Mesenchymal stem cell (in vitro differentiated cells and primary cell): ENCODE data around the gene PHACTR2.
"Not testable (repeated sequence)": the region's sequence is repeated elsewhere in the genome, so short reads cannot be mapped to it uniquely, and the experiment has no call there.

Source experiments
- DNase-seq: peaks from one replicate; pipeline ENCODE4 v3.0.0-alpha.2; 2013
- H2AFZ ChIP-seq: one replicate; pipeline ENCODE4 v1.6.1; 2013; ENCODE audit warnings: low read depth, mild to moderate bottlenecking, control low read depth, inconsistent platforms, low read length, moderate library complexity
- H2AK5ac ChIP-seq: 2 replicates; pipeline ENCODE4 v1.6.1; 2013; ENCODE audit warnings: low read length, moderate library complexity, mild to moderate bottlenecking, inconsistent platforms; ENCODE audit not compliant: severe bottlenecking
- H2BK120ac ChIP-seq: one replicate; pipeline ENCODE4 v1.6.1; 2013; ENCODE audit warnings: low read depth, mild to moderate bottlenecking, inconsistent platforms, low read length, moderate library complexity
- H2BK12ac ChIP-seq, 2 experiments: one replicate each; pipeline ENCODE4 v1.6.1; 2013; ENCODE audit warnings: inconsistent platforms in 2 of 2, low read length in 2 of 2, mild to moderate bottlenecking in 2 of 2, moderate library complexity in 2 of 2, control low read depth in 1 of 2
- H2BK15ac ChIP-seq: one replicate; pipeline ENCODE4 v1.6.1; 2013; ENCODE audit warnings: mild to moderate bottlenecking, low read depth, inconsistent platforms; ENCODE audit not compliant: poor library complexity, severe bottlenecking
- H2BK5ac ChIP-seq: 2 replicates; pipeline ENCODE4 v1.6.1; 2013; ENCODE audit warnings: low read depth, mild to moderate bottlenecking, low read length, control low read depth, inconsistent platforms; ENCODE audit not compliant: poor library complexity, severe bottlenecking
- H3K14ac ChIP-seq, 2 experiments: one replicate each; pipeline ENCODE4 v1.6.1; 2013; ENCODE audit warnings: inconsistent platforms in 2 of 2, low read length in 2 of 2, control low read depth in 1 of 2, mild to moderate bottlenecking in 1 of 2, moderate library complexity in 1 of 2
- H3K18ac ChIP-seq, 2 experiments: one replicate each; pipeline ENCODE4 v1.6.1; 2013; ENCODE audit warnings: inconsistent platforms in 2 of 2, low read length in 2 of 2, control low read depth in 1 of 2, low read depth in 1 of 2, mild to moderate bottlenecking in 1 of 2
- H3K23ac ChIP-seq, 2 experiments: one replicate each; pipeline ENCODE4 v1.6.1; 2013; ENCODE audit warnings: inconsistent platforms in 2 of 2, low read length in 2 of 2, mild to moderate bottlenecking in 2 of 2, moderate library complexity in 2 of 2, control low read depth in 1 of 2
- H3K27ac ChIP-seq: 2 replicates; pipeline ENCODE4 v1.5.1; 2013; ENCODE audit warnings: mild to moderate bottlenecking, moderate library complexity, low read length, control low read depth, inconsistent platforms; ENCODE audit not compliant: poor library complexity, severe bottlenecking
- H3K27me3 ChIP-seq, 2 experiments: 2 replicates each; pipeline versions ENCODE4 v1.6.1 to v1.7.0; 2013; ENCODE audit warnings: low read length in 2 of 2, mild to moderate bottlenecking in 2 of 2, moderate library complexity in 2 of 2, control low read depth in 1 of 2, inconsistent platforms in 1 of 2; ENCODE audit not compliant: control insufficient read depth in 1 of 2, insufficient read depth in 1 of 2
- H3K36me3 ChIP-seq, 2 experiments: 2 replicates each; pipeline versions ENCODE4 v1.6.1 to v1.7.0; 2013; ENCODE audit warnings: low read length in 2 of 2, control low read depth in 1 of 2, inconsistent platforms in 1 of 2, low read depth in 1 of 2, mild to moderate bottlenecking in 1 of 2; ENCODE audit not compliant: insufficient read depth in 2 of 2, control insufficient read depth in 1 of 2
- H3K4ac ChIP-seq, 2 experiments: one replicate each; pipeline ENCODE4 v1.6.1; 2013; ENCODE audit warnings: inconsistent platforms in 2 of 2, low read length in 2 of 2, mild to moderate bottlenecking in 2 of 2, moderate library complexity in 2 of 2, control low read depth in 1 of 2, low read depth in 1 of 2
- H3K4me1 ChIP-seq: 2 replicates; pipeline ENCODE4 v1.6.1; 2013; ENCODE audit warnings: low read depth, low read length, control low read depth; ENCODE audit not compliant: control insufficient read depth, insufficient read depth
- H3K4me2 ChIP-seq: 2 replicates; pipeline ENCODE4 v1.6.1; 2013; ENCODE audit warnings: low read length, mild to moderate bottlenecking, inconsistent platforms; ENCODE audit not compliant: poor library complexity, severe bottlenecking
- H3K4me3 ChIP-seq, 2 experiments: 2 replicates each; pipeline versions ENCODE4 v1.5.1 to v1.7.0; 2013; ENCODE audit warnings: low read length in 2 of 2, mild to moderate bottlenecking in 2 of 2, control low read depth in 1 of 2, low read depth in 1 of 2; ENCODE audit not compliant: insufficient read depth in 1 of 2
- H3K79me1 ChIP-seq: replicated peaks from 2 replicates; pipeline ENCODE4 v1.6.1; 2013; ENCODE audit warnings: mild to moderate bottlenecking, control low read depth, low read length, inconsistent platforms; ENCODE audit not compliant: poor library complexity, severe bottlenecking
- H3K9ac ChIP-seq: 2 replicates; pipeline ENCODE4 v1.7.0; 2013; ENCODE audit warnings: mild to moderate bottlenecking, low read length, moderate library complexity
- H3K9me3 ChIP-seq: 2 replicates; pipeline ENCODE4 v1.7.0; 2013; ENCODE audit warnings: mild to moderate bottlenecking, low read length; ENCODE audit not compliant: control insufficient read depth
- H4K8ac ChIP-seq: one replicate; pipeline ENCODE4 v1.6.1; 2013; ENCODE audit warnings: inconsistent platforms, mild to moderate bottlenecking, low read length, moderate library complexity
- H4K91ac ChIP-seq: one replicate; pipeline ENCODE4 v1.6.1; 2013; ENCODE audit warnings: mild to moderate bottlenecking, low read length, inconsistent platforms
- WGBS: methylation state at CpG from one replicate; pipeline ENCODE4 v1.1.7; 2013; ENCODE audit warnings: mixed read lengths; 5-methylcytosine and 5-hydroxymethylcytosine counted together

The PHACTR2 gene

DNA sequence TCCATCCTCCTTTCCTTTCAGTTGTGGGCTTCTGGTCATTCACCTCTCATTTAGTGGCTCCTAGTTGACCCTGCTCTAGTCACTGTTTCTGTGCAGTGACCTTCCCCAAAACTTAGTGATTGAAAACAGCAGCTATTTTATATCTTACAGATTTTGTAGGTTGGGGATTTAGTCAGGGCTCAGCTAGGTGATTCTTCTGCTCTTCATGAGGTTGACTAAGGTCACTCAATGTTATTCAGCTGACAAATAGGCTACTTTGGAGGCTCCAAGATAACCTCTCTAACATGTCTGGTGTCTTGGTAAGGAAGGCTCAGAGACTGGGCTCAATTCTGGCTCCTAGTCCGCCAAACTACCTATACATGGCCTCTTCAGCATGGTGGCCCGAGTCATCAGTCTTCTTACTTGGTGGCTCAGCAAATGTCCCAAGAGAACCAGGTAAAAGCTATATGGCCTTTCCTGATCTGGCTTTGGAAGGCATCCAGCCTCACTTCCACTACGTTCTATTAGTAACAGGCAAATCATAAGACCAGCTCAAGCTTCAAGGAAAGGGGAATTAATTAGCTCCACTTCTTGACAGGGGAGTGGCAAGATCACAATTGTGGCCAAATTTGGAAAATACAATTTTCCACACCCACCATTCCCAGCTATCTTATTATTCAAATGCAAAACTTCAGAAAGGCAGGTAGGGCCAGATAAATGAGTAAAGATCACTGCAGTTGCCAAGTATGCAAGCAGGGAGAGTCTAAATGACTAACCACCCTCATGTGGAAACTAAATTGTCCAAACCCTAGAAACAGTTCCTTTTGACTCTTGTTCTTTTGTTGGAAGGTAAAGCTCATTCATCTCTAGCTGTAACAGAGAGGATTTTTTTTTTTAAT lies 114.9 kb downstream of the PHACTR2 start:
- Histone ChIP-seq H3K4me2 (no peak overlapping the region), H3K14ac (no peak overlapping the region), H3K4ac (no peak overlapping the region), H2BK5ac (no peak overlapping the region), H2BK120ac (no peak overlapping the region), H2BK12ac (no peak overlapping the region), H3K79me1 (peaks cover 4% of the 10 kb centered on the region), H3K4me1 (no peaks in the 10 kb centered on the region), H3K36me3 (peaks cover 3 to 56% of the 10 kb centered on the region in 2 experiments), H3K27ac (no peak overlapping the region), H4K91ac (no peak overlapping the region), H2BK15ac (no peak overlapping the region), H3K27me3 (no peaks in the 10 kb centered on the region), H3K4me3 (no peak overlapping the region), H3K9ac (no peak overlapping the region), H3K9me3 (peaks cover 10% of the 10 kb centered on the region), H2AK5ac (no peak overlapping the region), H2AFZ (no peak overlapping the region), H3K23ac (no peak overlapping the region), H3K18ac (no peak overlapping the region), H4K8ac (no peak overlapping the region)
- DNase-seq = no peak
- 100% methylated on average over 3 of the region's 3 CpGs for WGBS

DNA sequence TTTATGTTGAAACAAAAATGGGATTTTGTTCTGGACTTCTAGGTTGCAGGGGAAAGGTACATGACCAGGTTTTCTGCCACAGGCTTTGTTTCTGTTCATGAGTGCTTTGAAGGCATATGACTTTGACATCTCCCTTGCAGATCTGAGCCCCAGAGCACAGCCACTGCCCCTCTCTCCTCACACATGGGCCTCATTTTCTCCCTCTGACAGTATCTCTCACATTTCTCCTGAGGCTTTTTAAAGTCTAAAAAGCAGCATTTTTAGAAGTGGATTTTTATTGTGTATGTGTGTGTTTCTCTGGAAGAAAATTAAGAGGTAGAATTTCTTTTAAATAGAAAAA lies 115.5 kb downstream of the PHACTR2 start:
- Histone ChIP-seq H2BK120ac (no peak overlapping the region), H3K36me3 (peaks cover 3 to 58% of the 10 kb centered on the region in 2 experiments), H3K79me1 (peaks cover 5% of the 10 kb centered on the region), H3K4me2 (no peak overlapping the region), H3K4me3 (no peak overlapping the region), H2AK5ac (no peak overlapping the region), H4K91ac (no peak overlapping the region), H3K23ac (no peak overlapping the region), H3K27me3 (no peaks in the 10 kb centered on the region), H3K27ac (no peak overlapping the region), H2BK5ac (no peak overlapping the region), H3K9me3 (peaks cover 10% of the 10 kb centered on the region), H2BK12ac (no peak overlapping the region), H2BK15ac (no peak overlapping the region), H3K14ac (no peak overlapping the region), H3K4me1 (no peaks in the 10 kb centered on the region), H3K18ac (no peak overlapping the region), H3K4ac (no peak overlapping the region), H3K9ac (no peak overlapping the region), H2AFZ (no peak overlapping the region), H4K8ac (no peak overlapping the region)
- DNase-seq = no peak

DNA sequence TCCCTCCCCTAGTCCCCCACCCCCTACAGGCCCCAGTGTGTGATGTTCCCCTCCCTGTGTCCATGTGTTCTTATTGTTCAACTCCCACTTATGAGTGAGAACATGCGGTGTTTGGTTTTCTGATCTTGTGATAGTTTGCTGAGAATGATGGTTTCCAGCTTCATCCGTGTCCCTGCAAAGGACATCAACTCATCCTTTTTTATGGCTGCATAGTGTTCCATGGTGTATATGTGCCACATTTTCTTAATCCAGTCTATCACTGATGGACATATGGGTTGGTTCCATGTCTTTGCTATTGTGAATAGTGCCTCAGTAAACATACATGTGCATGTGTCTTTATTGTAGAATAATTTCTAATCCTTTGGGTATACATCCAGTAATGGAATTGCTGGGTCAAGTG lies 118.8 kb downstream of the PHACTR2 start:
- not testable (repeated sequence) for H3K27ac ChIP-seq
- 100% methylated on average over 2 of the region's 2 CpGs for WGBS

DNA sequence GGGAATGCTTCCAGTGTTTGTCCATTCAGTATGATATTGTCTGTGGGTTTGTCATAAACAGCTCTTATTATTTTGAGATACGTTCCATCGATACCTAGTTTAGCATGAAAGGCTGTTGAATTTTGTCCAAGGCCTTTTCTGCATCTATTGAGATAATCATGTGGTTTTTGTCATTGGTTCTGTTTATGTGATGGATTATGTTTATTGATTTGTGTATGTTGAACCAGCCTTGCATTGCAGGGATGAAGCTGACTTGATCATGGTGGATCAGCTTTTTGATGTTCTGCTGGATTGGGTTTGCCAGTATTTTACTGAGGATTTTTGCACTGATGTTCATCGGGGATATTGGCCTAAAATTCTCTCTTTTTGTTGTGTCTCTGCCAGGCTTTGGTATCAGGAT lies 120.7 kb downstream of the PHACTR2 start:
- not testable (repeated sequence) for H2AFZ ChIP-seq, H3K23ac ChIP-seq, H3K9me3 ChIP-seq, H3K27me3 ChIP-seq, H3K4me1 ChIP-seq, H3K18ac ChIP-seq, H2AK5ac ChIP-seq, H3K27ac ChIP-seq, H4K8ac ChIP-seq, H3K4ac ChIP-seq, H3K14ac ChIP-seq, H2BK120ac ChIP-seq, H3K79me1 ChIP-seq, H2BK5ac ChIP-seq, H2BK12ac ChIP-seq, H3K4me2 ChIP-seq, H3K9ac ChIP-seq, DNase-seq, H3K4me3 ChIP-seq, H2BK15ac ChIP-seq, H4K91ac ChIP-seq
- 98% methylated on average over 3 of the region's 3 CpGs for WGBS
- H3K36me3 ChIP-seq = peaks cover 3 to 19% of the 10 kb centered on the region in 2 experiments

More for the DNA sequence above, 118.8 kb downstream of the PHACTR2 start:
- H2AFZ ChIP-seq, H3K79me1 ChIP-seq, H3K23ac ChIP-seq, H3K4me1 ChIP-seq, H3K9ac ChIP-seq, H3K4me2 ChIP-seq, H2BK120ac ChIP-seq, H2BK5ac ChIP-seq, H2BK12ac ChIP-seq, H3K9me3 ChIP-seq, H4K8ac ChIP-seq, H3K18ac ChIP-seq, H3K14ac ChIP-seq, H2AK5ac ChIP-seq, H3K27me3 ChIP-seq, H2BK15ac ChIP-seq, H3K4me3 ChIP-seq, H4K91ac ChIP-seq, H3K4ac ChIP-seq, DNase-seq: not testable (repeated sequence)
- peaks cover 0 to 30% of the 10 kb centered on the region in 2 experiments for H3K36me3 ChIP-seq
